GM06990 (cell line): Measurements from ENCODE around the gene C1QTNF9.
"Not testable (repeated sequence)": the region's sequence is repeated elsewhere in the genome, so short reads cannot be mapped to it uniquely, and the experiment has no call there.

Experiments
- DNase-seq: peaks from one replicate; pipeline ENCODE4 v3.0.0-alpha.2; 2011; ENCODE audit not compliant: insufficient read length; ENCODE audit errors: extremely low read depth
- H3K27me3 ChIP-seq: replicated peaks from 2 replicates; pipeline ENCODE4 v1.6.0; 2011; ENCODE audit warnings: low read length; ENCODE audit not compliant: control insufficient read depth, insufficient read depth
- H3K36me3 ChIP-seq: 2 replicates; pipeline ENCODE4 v1.5.1; 2011; ENCODE audit warnings: low read length; ENCODE audit not compliant: control insufficient read depth, insufficient read depth
- H3K4me3 ChIP-seq: replicated peaks from 2 replicates; pipeline ENCODE4 v1.5.1; 2011; ENCODE audit warnings: low read depth, mild to moderate bottlenecking, control low read depth, low read length
- TF ChIP-seq, protein P1 (sequence below): IDR thresholded peaks from 2 replicates; pipeline ENCODE4 v1.5.1; 2011; ENCODE audit warnings: low read length, control low read depth, mild to moderate bottlenecking, inconsistent platforms; ENCODE audit not compliant: insufficient read depth, poor library complexity, severe bottlenecking

C1QTNF9 gene

DNA sequence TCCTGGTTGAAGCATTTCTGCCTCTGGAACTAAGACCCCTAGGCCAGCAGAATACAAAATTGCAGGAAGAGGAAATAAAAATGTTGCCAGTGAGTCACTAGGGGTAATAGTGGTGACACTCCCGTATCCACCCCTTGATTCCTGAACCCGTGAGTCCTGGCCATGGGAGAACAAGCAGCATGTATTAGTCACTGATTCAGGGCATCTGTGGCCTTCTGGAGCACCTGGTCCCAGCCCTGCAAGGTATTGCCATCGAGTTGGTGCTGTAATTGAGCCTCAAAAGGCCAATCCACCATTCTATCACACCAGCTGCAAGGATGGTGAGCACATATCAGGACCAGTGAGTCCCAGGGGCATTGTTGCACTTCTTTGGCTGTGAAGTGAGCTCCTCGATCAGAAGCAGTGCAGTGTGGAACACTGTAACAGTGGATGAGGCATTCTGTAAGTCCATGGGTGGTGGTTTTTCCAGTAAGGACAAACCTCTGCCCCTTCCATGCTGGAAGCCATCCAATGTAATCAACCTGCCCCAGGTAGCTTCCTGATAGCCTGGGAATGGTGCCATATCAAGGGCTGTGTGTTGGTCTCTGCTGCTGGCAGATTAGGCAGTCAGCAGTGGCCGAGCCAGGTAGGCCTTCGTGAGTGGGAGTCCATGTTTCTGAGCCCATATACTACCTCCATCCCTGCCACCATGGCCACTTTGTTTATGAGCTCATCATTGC lies 39.6 kb downstream of the C1QTNF9 start:
- no peaks in the 10 kb centered on the region for H3K27me3 ChIP-seq
- no peak overlapping the region for H3K4me3 ChIP-seq
- TF ChIP-seq, protein P1, sequence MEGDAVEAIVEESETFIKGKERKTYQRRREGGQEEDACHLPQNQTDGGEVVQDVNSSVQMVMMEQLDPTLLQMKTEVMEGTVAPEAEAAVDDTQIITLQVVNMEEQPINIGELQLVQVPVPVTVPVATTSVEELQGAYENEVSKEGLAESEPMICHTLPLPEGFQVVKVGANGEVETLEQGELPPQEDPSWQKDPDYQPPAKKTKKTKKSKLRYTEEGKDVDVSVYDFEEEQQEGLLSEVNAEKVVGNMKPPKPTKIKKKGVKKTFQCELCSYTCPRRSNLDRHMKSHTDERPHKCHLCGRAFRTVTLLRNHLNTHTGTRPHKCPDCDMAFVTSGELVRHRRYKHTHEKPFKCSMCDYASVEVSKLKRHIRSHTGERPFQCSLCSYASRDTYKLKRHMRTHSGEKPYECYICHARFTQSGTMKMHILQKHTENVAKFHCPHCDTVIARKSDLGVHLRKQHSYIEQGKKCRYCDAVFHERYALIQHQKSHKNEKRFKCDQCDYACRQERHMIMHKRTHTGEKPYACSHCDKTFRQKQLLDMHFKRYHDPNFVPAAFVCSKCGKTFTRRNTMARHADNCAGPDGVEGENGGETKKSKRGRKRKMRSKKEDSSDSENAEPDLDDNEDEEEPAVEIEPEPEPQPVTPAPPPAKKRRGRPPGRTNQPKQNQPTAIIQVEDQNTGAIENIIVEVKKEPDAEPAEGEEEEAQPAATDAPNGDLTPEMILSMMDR, result no peak
- H3K36me3 ChIP-seq, result no peaks in the 10 kb centered on the region
- no peak for DNase-seq

DNA sequence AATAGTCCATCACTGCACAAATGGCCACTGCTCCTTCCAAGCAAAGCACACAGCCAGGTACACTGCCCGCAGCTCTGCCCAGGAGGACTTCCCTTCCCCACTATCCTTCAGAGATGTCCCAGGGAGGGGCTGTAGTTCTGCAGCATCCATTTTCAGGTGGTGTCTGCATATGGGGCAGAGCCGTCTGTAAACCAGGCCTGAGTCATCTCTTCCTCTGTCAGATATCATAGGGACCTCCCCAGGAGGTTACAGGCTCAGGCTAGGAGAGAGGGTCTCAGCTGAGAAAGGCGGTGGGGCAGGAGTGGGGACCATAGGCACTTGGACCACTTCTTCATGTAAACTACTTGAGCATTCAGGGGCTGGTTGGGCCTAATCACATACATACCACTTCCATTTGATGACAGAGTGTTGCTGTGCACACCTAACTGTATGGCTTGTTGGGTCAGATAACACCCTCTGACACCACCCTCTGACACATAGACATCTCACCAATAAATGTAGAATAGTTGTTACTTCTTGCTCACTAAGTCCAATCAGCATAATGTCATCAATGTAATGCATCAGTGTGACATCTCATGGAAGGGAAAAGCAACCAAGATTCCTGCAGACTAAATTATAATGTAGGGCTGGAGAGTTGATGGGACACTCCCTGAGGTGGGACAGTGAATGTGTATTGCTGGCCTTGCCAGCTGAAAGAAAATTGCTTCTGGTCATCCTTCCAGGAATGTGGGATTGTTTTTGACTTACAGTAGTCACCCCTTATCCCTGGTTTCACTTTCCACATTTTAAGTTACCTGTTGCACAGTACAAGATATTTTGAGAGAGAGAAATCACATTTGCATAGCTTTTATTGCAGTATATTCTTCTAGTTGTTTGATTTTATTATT lies 40.6 kb downstream of the C1QTNF9 start:
- H3K27me3 ChIP-seq, DNase-seq, H3K36me3 ChIP-seq, H3K4me3 ChIP-seq: not testable (repeated sequence)

DNA sequence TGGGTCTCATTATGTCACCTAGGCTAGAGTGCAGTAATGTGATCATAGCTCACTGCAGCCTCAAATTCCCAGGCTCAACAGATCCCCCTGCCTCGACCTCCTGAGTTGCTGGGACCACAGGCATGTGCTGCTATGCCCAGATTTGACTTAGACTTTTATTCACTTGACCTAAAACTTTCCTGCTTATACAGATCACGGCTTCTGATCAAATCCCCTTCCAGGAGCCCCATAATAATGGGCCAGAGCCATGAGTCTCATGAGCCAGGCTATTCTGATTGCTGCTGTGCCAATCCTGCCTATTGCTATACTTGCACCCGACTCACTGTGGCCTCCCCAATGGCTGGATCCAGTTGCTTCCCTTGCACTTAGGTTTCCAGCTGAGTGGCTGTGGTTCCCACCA lies 42.0 kb downstream of the C1QTNF9 start:
- Histone ChIP-seq H3K27me3 (no peaks in the 10 kb centered on the region), H3K36me3 (no peaks in the 10 kb centered on the region), H3K4me3 (no peak overlapping the region)
- TF ChIP-seq, protein P1, result no peak
- no peak for DNase-seq

GRCh38 chr13:24353736-24354135 lies 44.4 kb downstream of the C1QTNF9 start:
- Histone ChIP-seq H3K4me3 (no peak overlapping the region), H3K36me3 (no peaks in the 10 kb centered on the region), H3K27me3 (no peaks in the 10 kb centered on the region)
- no peak for DNase-seq
- TF ChIP-seq, protein P1, result no peak

- DNase-seq, result no peak
- Histone ChIP-seq H3K27me3 (no peaks in the 10 kb centered on the region), H3K36me3 (no peaks in the 10 kb centered on the region), H3K4me3 (no peak overlapping the region)
- TF ChIP-seq, protein P1, result no peak
These were observed 45.7 kb downstream of the C1QTNF9 start for GRCh38 chr13:24355103-24355502.

DNA sequence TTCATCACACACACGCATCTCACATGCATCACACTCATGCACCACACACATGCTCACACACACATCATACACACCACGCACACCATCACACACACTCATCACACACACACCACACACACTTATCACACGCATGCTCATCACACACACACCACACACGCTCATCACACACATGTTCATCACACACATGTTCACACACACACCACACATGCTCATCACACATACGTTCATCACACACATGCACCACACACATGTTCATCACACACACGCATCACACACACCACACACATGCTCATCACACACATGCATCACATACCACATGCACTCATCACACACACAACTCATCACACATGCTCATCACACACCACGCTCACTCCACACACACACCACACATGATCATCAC lies 46.9 kb downstream of the C1QTNF9 start:
- no peaks in the 10 kb centered on the region for H3K36me3 ChIP-seq
- TF ChIP-seq, protein P1, result no peak
- no peak for DNase-seq
- H3K27me3 ChIP-seq, result no peaks in the 10 kb centered on the region
- H3K4me3 ChIP-seq, result no peak overlapping the region
